Esophagus muscularis mucosa (tissue), 4 donors: ENCODE data around the gene DNAH11.

Source experiments
- EP300 ChIP-seq: sonication (generic); formaldehyde crosslinking; IDR thresholded peaks from one replicate; pipeline ENCODE4 v1.6.1; 2017; ENCODE audit warnings: antibody characterized with exemption
- POLR2A ChIP-seq: fragments of 450-650 bp; IDR thresholded peaks from one replicate; pipeline ENCODE4 v1.6.1; 2017; ENCODE audit warnings: antibody characterized with exemption, moderate library complexity, mild to moderate bottlenecking, low read depth
- POLR2AphosphoS5 ChIP-seq, 2 donors: sonication (generic); formaldehyde crosslinking; IDR thresholded peaks; one replicate each; pipeline ENCODE4 v1.6.1; 2017; ENCODE audit warnings: antibody characterized with exemption in 2 of 2
- TF ChIP-seq, protein P1 (sequence below), 3 experiments: fragments of 200-600 bp in 2 of 3; fragments of 450-650 bp in 1 of 3; sonication (generic) in 2 of 3; IDR thresholded peaks; one replicate each; pipeline ENCODE4 v1.5.1; 2017 to 2019; ENCODE audit warnings: antibody characterized with exemption in 3 of 3, mild to moderate bottlenecking in 2 of 3, moderate library complexity in 1 of 3

DNA sequence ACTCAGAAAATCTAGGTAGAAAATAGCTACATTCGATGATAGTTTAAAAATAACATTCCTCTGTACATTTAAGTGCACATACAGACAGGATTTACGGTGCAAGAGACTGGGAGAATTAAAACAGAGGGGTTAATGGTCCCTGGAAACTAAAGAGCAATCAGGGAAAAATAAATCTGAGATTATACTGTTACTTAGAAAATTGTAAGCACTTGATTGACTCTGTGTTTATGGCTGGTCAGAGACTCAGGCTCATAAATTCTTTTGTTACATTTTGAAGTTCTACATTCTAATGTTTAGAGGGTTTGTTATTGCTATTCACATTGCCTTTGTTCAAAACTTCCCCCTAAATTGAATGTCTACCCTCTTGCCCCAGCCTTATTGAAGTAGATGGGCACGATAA lies 348.5 kb downstream of the DNAH11 start:
- TF ChIP-seq, protein P1, sequence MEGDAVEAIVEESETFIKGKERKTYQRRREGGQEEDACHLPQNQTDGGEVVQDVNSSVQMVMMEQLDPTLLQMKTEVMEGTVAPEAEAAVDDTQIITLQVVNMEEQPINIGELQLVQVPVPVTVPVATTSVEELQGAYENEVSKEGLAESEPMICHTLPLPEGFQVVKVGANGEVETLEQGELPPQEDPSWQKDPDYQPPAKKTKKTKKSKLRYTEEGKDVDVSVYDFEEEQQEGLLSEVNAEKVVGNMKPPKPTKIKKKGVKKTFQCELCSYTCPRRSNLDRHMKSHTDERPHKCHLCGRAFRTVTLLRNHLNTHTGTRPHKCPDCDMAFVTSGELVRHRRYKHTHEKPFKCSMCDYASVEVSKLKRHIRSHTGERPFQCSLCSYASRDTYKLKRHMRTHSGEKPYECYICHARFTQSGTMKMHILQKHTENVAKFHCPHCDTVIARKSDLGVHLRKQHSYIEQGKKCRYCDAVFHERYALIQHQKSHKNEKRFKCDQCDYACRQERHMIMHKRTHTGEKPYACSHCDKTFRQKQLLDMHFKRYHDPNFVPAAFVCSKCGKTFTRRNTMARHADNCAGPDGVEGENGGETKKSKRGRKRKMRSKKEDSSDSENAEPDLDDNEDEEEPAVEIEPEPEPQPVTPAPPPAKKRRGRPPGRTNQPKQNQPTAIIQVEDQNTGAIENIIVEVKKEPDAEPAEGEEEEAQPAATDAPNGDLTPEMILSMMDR (IDR thresholded peaks at IDR 0.05): no peak
- TF ChIP-seq EP300: no peak
- TF ChIP-seq POLR2A: no peak
- no peak for TF ChIP-seq POLR2AphosphoS5 (IDR thresholded peaks at IDR 0.05)
